ENCODE data around the gene MAGEA2. TPM values are rescaled to one million over a fixed set of nuclear protein-coding genes. Genes with fewer than 3 reads are reported as not detected.
"Not testable (repeated sequence)": the region's sequence is repeated elsewhere in the genome, so short reads cannot be mapped to it uniquely, and the experiment has no call there.

MAGEA2 gene
- not detected in 2 replicates for total RNA-seq
- long read RNA-seq = 0 reads

DNA sequence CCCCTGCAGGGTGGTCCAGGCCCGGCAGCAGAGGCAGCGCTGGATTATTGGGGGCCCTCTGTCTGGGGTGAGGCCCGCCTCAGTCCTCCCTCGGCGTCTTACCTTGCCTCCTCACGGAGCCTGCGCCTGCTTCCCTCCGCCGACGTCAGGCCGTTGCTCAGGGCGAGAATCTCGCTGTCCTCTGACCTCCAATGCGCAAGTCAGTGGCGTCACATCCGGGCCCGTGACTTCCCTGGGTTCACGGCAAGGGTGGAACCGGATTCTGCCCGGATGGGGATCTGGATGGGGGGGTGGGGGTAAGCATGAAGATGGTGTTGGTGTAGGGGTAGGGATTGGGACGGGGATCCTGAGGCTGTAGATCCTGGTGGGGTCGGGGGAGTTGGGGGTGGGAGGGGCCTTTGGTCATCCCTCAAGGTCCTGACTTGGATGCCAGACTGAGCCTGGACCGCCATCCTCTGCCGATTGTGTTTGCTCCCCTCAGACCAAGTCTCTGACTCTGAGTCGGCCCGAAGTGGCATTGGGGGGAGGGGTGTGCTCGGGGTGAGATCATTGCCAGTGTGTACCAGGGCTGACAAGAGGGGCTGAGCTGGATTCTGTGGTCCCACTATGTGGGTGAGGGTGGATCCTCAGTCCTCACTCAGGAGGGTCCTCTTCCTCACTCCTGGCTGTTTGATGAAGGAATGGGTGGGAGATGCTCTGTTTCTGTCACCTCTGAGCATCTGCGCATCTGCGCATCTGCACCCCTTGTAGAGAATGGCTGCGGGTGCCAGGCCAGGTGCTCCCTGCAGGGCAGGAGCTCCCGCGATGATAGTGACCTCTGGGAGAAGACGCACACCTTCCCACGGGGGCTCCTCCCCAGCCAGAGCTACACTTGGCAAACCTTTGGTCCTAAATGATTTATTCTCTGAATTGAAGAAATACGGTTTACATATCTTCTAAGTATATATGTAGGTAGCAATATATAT lies at the start of gene MAGEA2:
Gene MAGEA2, minus strand, starts transcription at position 157 of the 965 bp plus-strand sequence. CDS start 2,479 bp downstream, outside the sequence.
- H3K4me1 Mint-ChIP-seq (ENCODE audit: unreplicated experiment); H3K27ac Mint-ChIP-seq (ENCODE audit: unreplicated experiment): not testable (repeated sequence)

GRCh38 chrX:152798945-152799344 lies 45.3 kb upstream of the MAGEA2 start:
- Mint-ChIP-seq H3K27me3 (ENCODE audit: unreplicated experiment) (peaks cover 15% of the 10 kb centered on the region), H3K9me3 (ENCODE audit: unreplicated experiment) (no peaks in the 10 kb centered on the region), H3K4me1 (ENCODE audit: unreplicated experiment) (no peaks in the 10 kb centered on the region), H3K4me3 (ENCODE audit: unreplicated experiment) (no peak overlapping the region), H3K27ac (ENCODE audit: unreplicated experiment) (no peak overlapping the region), H3K36me3 (ENCODE audit: unreplicated experiment) (no peaks in the 10 kb centered on the region)
- TF ChIP-seq, protein P1, sequence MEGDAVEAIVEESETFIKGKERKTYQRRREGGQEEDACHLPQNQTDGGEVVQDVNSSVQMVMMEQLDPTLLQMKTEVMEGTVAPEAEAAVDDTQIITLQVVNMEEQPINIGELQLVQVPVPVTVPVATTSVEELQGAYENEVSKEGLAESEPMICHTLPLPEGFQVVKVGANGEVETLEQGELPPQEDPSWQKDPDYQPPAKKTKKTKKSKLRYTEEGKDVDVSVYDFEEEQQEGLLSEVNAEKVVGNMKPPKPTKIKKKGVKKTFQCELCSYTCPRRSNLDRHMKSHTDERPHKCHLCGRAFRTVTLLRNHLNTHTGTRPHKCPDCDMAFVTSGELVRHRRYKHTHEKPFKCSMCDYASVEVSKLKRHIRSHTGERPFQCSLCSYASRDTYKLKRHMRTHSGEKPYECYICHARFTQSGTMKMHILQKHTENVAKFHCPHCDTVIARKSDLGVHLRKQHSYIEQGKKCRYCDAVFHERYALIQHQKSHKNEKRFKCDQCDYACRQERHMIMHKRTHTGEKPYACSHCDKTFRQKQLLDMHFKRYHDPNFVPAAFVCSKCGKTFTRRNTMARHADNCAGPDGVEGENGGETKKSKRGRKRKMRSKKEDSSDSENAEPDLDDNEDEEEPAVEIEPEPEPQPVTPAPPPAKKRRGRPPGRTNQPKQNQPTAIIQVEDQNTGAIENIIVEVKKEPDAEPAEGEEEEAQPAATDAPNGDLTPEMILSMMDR (IDR thresholded peaks at IDR 0.05) = no peak
- no peak for DNase-seq (ENCODE audit: extremely low spot score, unreplicated experiment)

More for the DNA sequence above, at the start of gene MAGEA2:
- H3K27me3 Mint-ChIP-seq (ENCODE audit: unreplicated experiment); H3K9me3 Mint-ChIP-seq (ENCODE audit: unreplicated experiment); H3K4me3 Mint-ChIP-seq (ENCODE audit: unreplicated experiment); DNase-seq (ENCODE audit: extremely low spot score, unreplicated experiment); H3K36me3 Mint-ChIP-seq (ENCODE audit: unreplicated experiment): not testable (repeated sequence)

GRCh38 chrX:152787062-152787461 lies 33.4 kb upstream of the MAGEA2 start:
- not testable (repeated sequence) for H3K4me3 Mint-ChIP-seq (ENCODE audit: unreplicated experiment); H3K4me1 Mint-ChIP-seq (ENCODE audit: unreplicated experiment)

DNA sequence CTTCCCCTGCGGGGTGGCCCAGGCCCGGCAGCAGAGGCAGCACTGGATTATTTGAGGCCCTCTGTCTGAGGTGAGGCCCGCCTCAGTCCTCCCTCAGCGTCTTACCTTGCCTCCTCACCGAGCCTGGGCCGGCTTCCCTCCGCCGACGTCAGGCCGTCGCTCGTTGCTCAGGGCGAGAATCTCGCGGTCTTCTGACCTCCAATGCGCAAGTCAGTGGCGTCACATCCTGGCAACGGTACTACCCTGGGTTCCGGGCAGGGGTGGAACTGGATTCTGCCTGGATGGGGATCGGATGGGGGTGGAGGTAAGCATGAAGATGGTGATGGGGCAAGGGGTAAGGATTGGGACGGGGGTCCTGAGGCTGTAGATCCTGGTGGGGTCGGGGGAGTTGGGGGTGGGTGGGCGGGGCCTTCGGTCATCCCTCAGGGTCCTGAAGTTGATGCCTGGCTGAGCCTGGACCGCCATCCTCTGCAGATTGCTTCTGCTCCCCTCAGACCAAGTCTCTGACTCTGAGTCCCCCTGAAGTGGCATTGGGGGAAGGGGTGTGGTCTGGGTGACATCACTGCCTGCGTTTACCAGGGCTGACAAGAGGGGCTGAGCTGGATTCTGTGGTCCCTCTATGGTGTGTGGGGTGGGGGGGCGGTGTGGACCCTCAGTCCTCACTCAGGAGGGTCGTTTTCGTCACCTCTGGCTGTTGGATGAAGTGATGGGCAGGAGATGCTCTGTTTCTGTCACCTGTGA lies 16.1 kb upstream of the MAGEA2 start, which contains the start of gene MAGEA6:
Gene MAGEA6, minus strand, starts transcription at position 141 of the 741 bp plus-strand sequence. CDS start 2,039 bp downstream, outside the sequence.
- H3K9me3 Mint-ChIP-seq (ENCODE audit: unreplicated experiment); H3K36me3 Mint-ChIP-seq (ENCODE audit: unreplicated experiment); H3K27ac Mint-ChIP-seq (ENCODE audit: unreplicated experiment); H3K27me3 Mint-ChIP-seq (ENCODE audit: unreplicated experiment); H3K4me3 Mint-ChIP-seq (ENCODE audit: unreplicated experiment); H3K4me1 Mint-ChIP-seq (ENCODE audit: unreplicated experiment); DNase-seq (ENCODE audit: extremely low spot score, unreplicated experiment): not testable (repeated sequence)

More at GRCh38 chrX:152787062-152787461, 33.4 kb upstream of the MAGEA2 start:
- not testable (repeated sequence) for H3K36me3 Mint-ChIP-seq (ENCODE audit: unreplicated experiment); H3K9me3 Mint-ChIP-seq (ENCODE audit: unreplicated experiment); H3K27me3 Mint-ChIP-seq (ENCODE audit: unreplicated experiment); DNase-seq (ENCODE audit: extremely low spot score, unreplicated experiment); H3K27ac Mint-ChIP-seq (ENCODE audit: unreplicated experiment)

DNA sequence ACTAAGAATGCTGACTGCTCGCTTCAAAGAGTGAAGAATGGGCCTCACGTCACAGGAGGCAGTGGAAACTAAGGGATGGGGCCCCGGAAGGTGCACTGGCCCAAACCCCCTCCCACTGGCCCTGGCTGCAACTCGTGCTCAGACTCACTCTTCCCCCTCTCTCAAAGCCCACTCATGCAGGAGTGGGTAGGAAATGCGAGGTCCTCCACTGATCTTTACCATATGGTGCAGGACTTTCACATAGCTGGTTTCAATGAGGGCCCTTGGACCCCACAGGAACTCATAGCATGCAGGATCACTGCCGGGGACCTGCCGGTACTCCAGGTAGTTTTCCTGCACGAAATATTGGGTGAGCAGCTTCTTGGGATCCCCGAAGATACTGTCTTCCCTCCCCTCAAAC lies 12.9 kb upstream of the MAGEA2 start:
- H3K36me3 Mint-ChIP-seq (ENCODE audit: unreplicated experiment); H3K27ac Mint-ChIP-seq (ENCODE audit: unreplicated experiment); H3K4me1 Mint-ChIP-seq (ENCODE audit: unreplicated experiment); H3K9me3 Mint-ChIP-seq (ENCODE audit: unreplicated experiment); DNase-seq (ENCODE audit: extremely low spot score, unreplicated experiment); H3K4me3 Mint-ChIP-seq (ENCODE audit: unreplicated experiment); H3K27me3 Mint-ChIP-seq (ENCODE audit: unreplicated experiment): not testable (repeated sequence)

GRCh38 chrX:152761582-152761981 lies 7.9 kb upstream of the MAGEA2 start:
- H3K27ac Mint-ChIP-seq (ENCODE audit: unreplicated experiment); H3K27me3 Mint-ChIP-seq (ENCODE audit: unreplicated experiment); DNase-seq (ENCODE audit: extremely low spot score, unreplicated experiment); H3K4me3 Mint-ChIP-seq (ENCODE audit: unreplicated experiment); H3K36me3 Mint-ChIP-seq (ENCODE audit: unreplicated experiment); H3K9me3 Mint-ChIP-seq (ENCODE audit: unreplicated experiment); H3K4me1 Mint-ChIP-seq (ENCODE audit: unreplicated experiment): not testable (repeated sequence)

GRCh38 chrX:152759544-152759943 lies 5.9 kb upstream of the MAGEA2 start:
- not testable (repeated sequence) for H3K9me3 Mint-ChIP-seq (ENCODE audit: unreplicated experiment); H3K36me3 Mint-ChIP-seq (ENCODE audit: unreplicated experiment); H3K4me3 Mint-ChIP-seq (ENCODE audit: unreplicated experiment); H3K4me1 Mint-ChIP-seq (ENCODE audit: unreplicated experiment); H3K27me3 Mint-ChIP-seq (ENCODE audit: unreplicated experiment); H3K27ac Mint-ChIP-seq (ENCODE audit: unreplicated experiment); DNase-seq (ENCODE audit: extremely low spot score, unreplicated experiment)

DNA sequence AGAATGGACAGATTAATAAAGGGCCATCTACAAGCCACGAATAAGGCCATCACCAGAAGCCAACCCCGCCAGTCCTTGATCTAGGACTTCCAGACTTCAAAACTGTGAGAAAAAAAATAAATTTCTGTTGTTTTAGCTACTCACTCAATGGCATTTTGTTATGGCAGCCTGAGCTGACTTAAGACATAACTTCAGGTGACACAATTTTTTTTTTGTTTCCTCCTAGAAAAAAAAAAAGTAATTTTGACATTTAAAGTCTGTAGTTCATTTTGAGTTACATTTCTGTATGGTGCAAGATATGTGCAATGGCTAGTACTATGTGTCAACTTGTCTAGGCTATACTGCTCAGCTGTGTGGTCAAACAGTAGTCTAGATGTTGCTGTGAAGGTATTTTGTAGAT lies 5.3 kb upstream of the MAGEA2 start, which contains the start of gene CSAG3:
Gene CSAG3, plus strand, starts transcription at position 301 of the 400 bp plus-strand sequence.
- H3K9me3 Mint-ChIP-seq (ENCODE audit: unreplicated experiment); H3K27me3 Mint-ChIP-seq (ENCODE audit: unreplicated experiment); H3K4me1 Mint-ChIP-seq (ENCODE audit: unreplicated experiment); H3K4me3 Mint-ChIP-seq (ENCODE audit: unreplicated experiment); H3K27ac Mint-ChIP-seq (ENCODE audit: unreplicated experiment); DNase-seq (ENCODE audit: extremely low spot score, unreplicated experiment); H3K36me3 Mint-ChIP-seq (ENCODE audit: unreplicated experiment): not testable (repeated sequence)

- H3K36me3 Mint-ChIP-seq (ENCODE audit: unreplicated experiment); H3K9me3 Mint-ChIP-seq (ENCODE audit: unreplicated experiment); H3K27me3 Mint-ChIP-seq (ENCODE audit: unreplicated experiment); H3K27ac Mint-ChIP-seq (ENCODE audit: unreplicated experiment); H3K4me3 Mint-ChIP-seq (ENCODE audit: unreplicated experiment); H3K4me1 Mint-ChIP-seq (ENCODE audit: unreplicated experiment); DNase-seq (ENCODE audit: extremely low spot score, unreplicated experiment): not testable (repeated sequence)
Measured at GRCh38 chrX:152754871-152755270, 1.2 kb upstream of the MAGEA2 start.

All from osteocyte (in vitro differentiated cells).